Mesendoderm (in vitro differentiated cells): ENCODE measurements around the gene UGT1A4.

Experiments
- DNase-seq: peaks from one replicate; pipeline ENCODE4 v3.0.0; 2013
- H2AK5ac ChIP-seq: 2 replicates; pipeline ENCODE4 v1.6.1; 2013; ENCODE audit warnings: low read length, inconsistent platforms
- H2BK120ac ChIP-seq: 2 replicates; pipeline ENCODE4 v1.6.1; 2013; ENCODE audit warnings: low read depth, mild to moderate bottlenecking, low read length, moderate library complexity, mixed read lengths
- H2BK15ac ChIP-seq: replicated peaks from 2 replicates; pipeline ENCODE4 v1.6.1; 2013; ENCODE audit warnings: low read depth, mild to moderate bottlenecking, moderate library complexity
- H2BK5ac ChIP-seq: 2 replicates; pipeline ENCODE4 v1.6.1; 2013; ENCODE audit warnings: low read length, inconsistent platforms
- H3K18ac ChIP-seq: 2 replicates; pipeline ENCODE4 v1.6.1; 2013; ENCODE audit warnings: mild to moderate bottlenecking, low read length, mixed read lengths
- H3K23ac ChIP-seq: one replicate; pipeline ENCODE4 v1.6.1; 2013; ENCODE audit warnings: low read length
- H3K27ac ChIP-seq: 2 replicates; pipeline ENCODE4 v1.5.1; 2013; ENCODE audit warnings: low read depth, mild to moderate bottlenecking, inconsistent platforms, low read length, moderate library complexity
- H3K27me3 ChIP-seq: 2 replicates; pipeline ENCODE4 v1.6.1; 2013; ENCODE audit warnings: low read length, control low read depth, mild to moderate bottlenecking, inconsistent platforms; ENCODE audit not compliant: insufficient read depth, poor library complexity
- H3K36me3 ChIP-seq: 2 replicates; pipeline ENCODE4 v1.6.1; 2013; ENCODE audit warnings: low read length, inconsistent platforms; ENCODE audit not compliant: control insufficient read depth, insufficient read depth
- H3K4ac ChIP-seq: one replicate; pipeline ENCODE4 v1.6.1; 2013; ENCODE audit warnings: low read depth, mild to moderate bottlenecking, low read length, moderate library complexity
- H3K4me1 ChIP-seq: 2 replicates; pipeline ENCODE4 v1.6.1; 2013; ENCODE audit warnings: low read depth, low read length, inconsistent platforms; ENCODE audit not compliant: control insufficient read depth
- H3K4me2 ChIP-seq: 2 replicates; pipeline ENCODE4 v1.6.1; 2013; ENCODE audit warnings: low read length
- H3K4me3 ChIP-seq: 2 replicates; pipeline ENCODE4 v1.5.1; 2013; ENCODE audit warnings: mild to moderate bottlenecking, low read length
- H3K56ac ChIP-seq: one replicate; pipeline ENCODE4 v1.6.1; 2013; ENCODE audit warnings: low read length
- H3K79me1 ChIP-seq: 2 replicates; pipeline ENCODE4 v1.6.1; 2013; ENCODE audit warnings: low read length, inconsistent platforms
- H3K79me2 ChIP-seq: 2 replicates; pipeline ENCODE4 v1.6.1; 2013; ENCODE audit warnings: mild to moderate bottlenecking, low read length; ENCODE audit not compliant: control insufficient read depth, insufficient read depth
- H3K9ac ChIP-seq: 2 replicates; pipeline ENCODE4 v1.6.1; 2013; ENCODE audit warnings: low read length, inconsistent platforms
- H4K5ac ChIP-seq: one replicate; pipeline ENCODE4 v1.6.1; 2013; ENCODE audit warnings: low read length
- H4K8ac ChIP-seq: one replicate; pipeline ENCODE4 v1.6.1; 2013; ENCODE audit warnings: low read depth, mild to moderate bottlenecking, control low read depth, low read length, moderate library complexity
- WGBS: extraction: QIAGEN DNeasy Blood & Tissue Kit; methylation state at CpG from one replicate; pipeline ENCODE4 v1.1.7; 2013; ENCODE audit warnings: low lambda C conversion rate, missing lambda C conversion rate; ENCODE audit not compliant: insufficient coverage; ENCODE audit errors: extremely low coverage; 5-methylcytosine and 5-hydroxymethylcytosine counted together

Gene UGT1A4

DNA sequence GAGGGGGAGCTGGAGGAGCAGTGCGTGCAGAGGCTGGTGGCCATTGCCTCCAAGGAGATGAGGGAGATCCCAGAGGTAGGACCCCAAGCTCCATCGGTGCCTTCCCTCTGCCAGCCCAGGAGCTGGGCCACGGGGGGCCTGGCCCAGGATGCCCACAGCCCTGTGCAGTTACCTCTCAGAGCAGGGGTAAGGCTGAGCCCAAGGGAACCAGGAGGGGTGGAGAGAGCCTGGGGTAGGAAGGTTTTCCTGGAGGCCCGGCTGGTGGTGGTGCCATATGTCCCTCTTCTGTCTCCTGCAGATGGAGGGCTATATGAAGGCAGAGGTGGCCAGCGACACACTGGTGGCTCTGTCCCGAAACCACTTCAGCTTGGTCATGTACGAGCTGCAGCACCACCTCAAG lies 71.0 kb downstream of the UGT1A4 start:
- no peaks in the 10 kb centered on the region for H3K79me2 ChIP-seq
- no peak overlapping the region for H2BK15ac ChIP-seq
- no peaks in the 10 kb centered on the region for H3K79me1 ChIP-seq
- H3K4ac ChIP-seq: no peak overlapping the region
- no peak overlapping the region for H2BK5ac ChIP-seq
- no peak overlapping the region for H4K8ac ChIP-seq
- no peaks in the 10 kb centered on the region for H3K27me3 ChIP-seq
- H3K9ac ChIP-seq: no peak overlapping the region
- no peak overlapping the region for H3K27ac ChIP-seq
- no peak overlapping the region for H3K4me2 ChIP-seq
- H3K23ac ChIP-seq: no peak overlapping the region
- H2BK120ac ChIP-seq: no peak overlapping the region
- no peak for DNase-seq
- no peak overlapping the region for H3K18ac ChIP-seq
- no CpG with 5 or more reads among the region's 7 CpGs for WGBS
- H2AK5ac ChIP-seq: no peak overlapping the region
- H3K4me3 ChIP-seq: no peak overlapping the region
- H3K36me3 ChIP-seq: no peaks in the 10 kb centered on the region
- no peak overlapping the region for H4K5ac ChIP-seq
- no peak overlapping the region for H3K56ac ChIP-seq
- H3K4me1 ChIP-seq: no peaks in the 10 kb centered on the region

DNA sequence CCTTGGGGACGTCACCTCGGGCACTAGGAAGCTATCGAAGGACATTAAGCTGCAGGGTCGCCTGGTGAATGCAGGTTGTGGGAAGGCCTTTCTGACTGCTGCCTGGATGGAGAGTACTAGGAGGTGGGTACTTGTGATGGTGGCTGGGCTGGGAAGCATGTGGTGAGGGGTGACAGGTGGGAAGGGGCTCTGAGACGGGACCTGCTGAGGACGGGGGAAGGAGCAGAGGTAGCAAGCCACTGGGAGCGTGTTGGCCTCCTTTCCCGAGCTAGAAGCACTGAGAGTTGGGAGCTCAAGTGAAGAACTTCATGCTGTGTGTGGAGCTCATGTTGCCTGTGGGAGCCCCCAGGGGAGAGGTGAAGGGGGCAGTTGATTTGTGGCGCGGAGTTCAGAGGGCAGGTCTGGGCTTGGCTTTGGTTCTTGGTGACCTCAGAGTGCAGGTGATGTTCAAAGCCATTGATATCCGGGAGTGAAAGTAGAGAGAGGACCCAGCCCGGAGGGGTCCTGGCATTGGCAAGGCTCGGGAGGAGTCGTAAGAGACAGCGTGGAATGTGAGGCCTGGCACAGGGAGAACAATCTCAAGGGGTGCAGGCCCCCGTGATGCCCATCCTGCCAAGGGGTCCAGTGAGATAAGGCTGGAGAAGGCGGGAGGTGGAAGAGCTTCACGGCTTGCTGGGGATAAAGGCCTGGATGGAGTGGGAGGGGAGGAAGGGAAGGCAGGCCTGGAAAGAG lies 72.8 kb downstream of the UGT1A4 start:
- H3K4me2 ChIP-seq: no peak overlapping the region
- H3K79me2 ChIP-seq: no peaks in the 10 kb centered on the region
- no peak for DNase-seq
- H3K27me3 ChIP-seq: no peaks in the 10 kb centered on the region
- no peak overlapping the region for H3K18ac ChIP-seq
- no peak overlapping the region for H3K23ac ChIP-seq
- WGBS: no CpG with 5 or more reads among the region's 18 CpGs
- no peak overlapping the region for H2BK5ac ChIP-seq
- no peaks in the 10 kb centered on the region for H3K4me1 ChIP-seq
- no peak overlapping the region for H3K4me3 ChIP-seq
- H2BK15ac ChIP-seq: no peak overlapping the region
- H3K56ac ChIP-seq: no peak overlapping the region
- no peaks in the 10 kb centered on the region for H3K36me3 ChIP-seq
- no peak overlapping the region for H3K27ac ChIP-seq
- H4K8ac ChIP-seq: no peak overlapping the region
- no peaks in the 10 kb centered on the region for H3K79me1 ChIP-seq
- no peak overlapping the region for H3K4ac ChIP-seq
- H4K5ac ChIP-seq: no peak overlapping the region
- no peak overlapping the region for H2BK120ac ChIP-seq
- no peak overlapping the region for H2AK5ac ChIP-seq
- H3K9ac ChIP-seq: no peak overlapping the region

DNA sequence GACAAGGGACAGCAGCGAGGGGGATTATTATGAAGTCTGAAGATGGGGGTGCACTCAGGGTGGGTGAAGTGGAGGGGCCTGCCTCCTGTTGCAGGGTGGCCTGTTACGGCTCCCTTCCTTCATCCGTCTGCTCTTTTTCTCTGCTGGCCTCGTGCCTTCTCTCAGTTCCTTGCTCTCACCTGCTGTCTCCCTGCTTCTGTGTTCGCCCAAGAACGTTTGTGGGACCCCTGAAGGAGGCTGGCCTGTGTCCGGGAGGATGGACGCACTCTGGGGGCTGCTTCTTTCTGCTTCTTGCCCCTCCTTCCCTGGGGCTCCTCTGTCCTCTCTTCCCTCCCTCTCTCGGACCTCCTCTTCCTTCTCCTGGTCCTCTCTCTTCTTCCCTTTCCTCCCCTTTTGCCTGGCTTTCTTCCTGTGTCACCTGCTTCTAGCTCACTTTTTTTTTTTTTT lies 73.4 kb downstream of the UGT1A4 start:
- H3K79me2 ChIP-seq: no peaks in the 10 kb centered on the region
- no peak overlapping the region for H3K4me3 ChIP-seq
- H3K36me3 ChIP-seq: no peaks in the 10 kb centered on the region
- no peak overlapping the region for H3K9ac ChIP-seq
- no peak overlapping the region for H2AK5ac ChIP-seq
- H3K27ac ChIP-seq: no peak overlapping the region
- DNase-seq: no peak
- no peak overlapping the region for H3K23ac ChIP-seq
- H2BK120ac ChIP-seq: no peak overlapping the region
- no CpG with 5 or more reads among the region's 9 CpGs for whole genome bisulfite sequencing
- no peaks in the 10 kb centered on the region for H3K4me1 ChIP-seq
- no peaks in the 10 kb centered on the region for H3K79me1 ChIP-seq
- no peak overlapping the region for H2BK5ac ChIP-seq
- no peak overlapping the region for H3K56ac ChIP-seq
- H4K8ac ChIP-seq: no peak overlapping the region
- H3K27me3 ChIP-seq: no peaks in the 10 kb centered on the region
- no peak overlapping the region for H4K5ac ChIP-seq
- no peak overlapping the region for H3K4me2 ChIP-seq
- H3K18ac ChIP-seq: no peak overlapping the region
- H3K4ac ChIP-seq: no peak overlapping the region
- H2BK15ac ChIP-seq: no peak overlapping the region

DNA sequence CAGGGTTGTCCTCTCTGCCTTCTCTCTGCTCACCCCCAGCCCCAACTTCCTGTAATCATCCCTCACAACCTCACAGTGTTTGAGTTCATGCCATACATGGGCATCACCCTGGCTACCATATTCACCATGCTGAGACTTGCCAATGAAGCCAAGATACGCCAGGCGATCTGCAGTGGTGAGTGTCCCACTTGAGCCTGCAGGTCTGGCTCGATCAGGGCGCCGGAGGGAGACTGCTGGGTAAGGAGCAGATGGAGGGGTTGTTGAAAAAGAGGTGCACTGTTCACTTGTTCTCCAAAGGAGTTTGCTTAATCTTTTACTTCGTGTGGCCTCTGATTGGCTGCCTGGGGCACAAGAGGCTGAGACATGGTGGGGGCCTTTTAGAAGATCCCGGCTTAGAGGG lies 74.2 kb downstream of the UGT1A4 start:
- Histone ChIP-seq H3K23ac (no peak overlapping the region), H4K5ac (no peak overlapping the region), H3K36me3 (no peaks in the 10 kb centered on the region), H3K27me3 (no peaks in the 10 kb centered on the region), H2BK15ac (no peak overlapping the region), H3K4me2 (no peak overlapping the region), H2AK5ac (no peak overlapping the region), H3K79me2 (no peaks in the 10 kb centered on the region), H3K79me1 (no peaks in the 10 kb centered on the region), H2BK5ac (no peak overlapping the region), H3K18ac (no peak overlapping the region), H3K9ac (no peak overlapping the region), H3K4me1 (no peaks in the 10 kb centered on the region), H3K56ac (no peak overlapping the region), H2BK120ac (no peak overlapping the region), H3K4me3 (no peak overlapping the region), H4K8ac (no peak overlapping the region), H3K27ac (no peak overlapping the region), H3K4ac (no peak overlapping the region)
- DNase-seq: no peak
- WGBS: no CpG with 5 or more reads among the region's 7 CpGs

DNA sequence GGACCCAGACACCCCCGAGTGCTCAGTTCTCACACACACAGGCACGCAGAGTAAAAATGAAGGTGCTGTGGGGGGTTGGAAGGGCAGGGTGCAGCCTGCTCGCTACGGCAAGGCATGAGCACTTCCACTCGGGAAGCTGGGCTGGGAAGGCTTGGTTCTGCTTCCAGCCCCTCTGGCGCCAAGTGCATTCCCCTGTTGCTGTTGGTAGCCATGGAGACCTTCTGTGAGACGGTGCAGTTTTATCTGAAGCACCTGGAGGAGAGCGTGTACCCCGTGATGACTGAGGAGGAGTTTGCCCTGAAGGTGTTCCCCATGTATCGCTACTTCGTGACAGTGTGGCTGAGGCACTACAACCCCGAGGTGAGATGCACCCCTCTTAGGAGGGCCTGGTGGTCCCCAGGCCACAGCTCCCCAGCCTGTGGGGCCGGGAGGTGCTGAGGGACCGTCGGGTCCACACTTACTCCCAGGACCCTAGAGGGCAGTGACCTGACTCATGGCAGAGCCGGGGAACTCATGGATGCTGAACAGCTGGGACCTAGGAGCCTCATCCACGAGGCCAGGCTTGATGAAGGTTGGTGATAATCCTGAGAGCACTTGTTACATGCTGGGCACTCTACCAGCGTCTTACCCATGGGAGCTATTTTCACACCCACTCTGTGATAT lies 75.1 kb downstream of the UGT1A4 start:
- DNase-seq: no peak
- H3K4me2 ChIP-seq: no peak overlapping the region
- no peaks in the 10 kb centered on the region for H3K4me1 ChIP-seq
- no peak overlapping the region for H3K9ac ChIP-seq
- no peaks in the 10 kb centered on the region for H3K79me1 ChIP-seq
- no peak overlapping the region for H3K4me3 ChIP-seq
- no peak overlapping the region for H3K4ac ChIP-seq
- H3K56ac ChIP-seq: no peak overlapping the region
- no peak overlapping the region for H2AK5ac ChIP-seq
- no peak overlapping the region for H4K8ac ChIP-seq
- no peaks in the 10 kb centered on the region for H3K27me3 ChIP-seq
- no peaks in the 10 kb centered on the region for H3K79me2 ChIP-seq
- no peak overlapping the region for H3K18ac ChIP-seq
- no peak overlapping the region for H2BK5ac ChIP-seq
- no peak overlapping the region for H3K27ac ChIP-seq
- H2BK120ac ChIP-seq: no peak overlapping the region
- WGBS: no CpG with 5 or more reads among the region's 18 CpGs
- no peak overlapping the region for H4K5ac ChIP-seq
- no peak overlapping the region for H2BK15ac ChIP-seq
- no peaks in the 10 kb centered on the region for H3K36me3 ChIP-seq
- H3K23ac ChIP-seq: peak overlapping the region; percentile 45
